Renal cortical epithelial cell (primary cell): ENCODE results near the gene SSBP3. TPM values are rescaled to one million over a fixed set of nuclear protein-coding genes. Genes with fewer than 3 reads are reported as not detected.
A peak's percentile ranks its signal among the peaks of the same experiment; 100 is the strongest.

Experiments
- DNase-seq: peaks from one replicate; pipeline ENCODE4 v3.0.0-alpha.2; 2011; ENCODE audit warnings: low read depth
- total RNA-seq: library from RNA; depleted of rRNA; stranded (reverse); fragments of >200 nt; gene quantifications from 2 replicates; pipeline ENCODE4 v1.2.3, GENCODE V29; 2014

Gene SSBP3
- total RNA-seq, 1 donor from 2014 or later = 9.0 TPM

DNA sequence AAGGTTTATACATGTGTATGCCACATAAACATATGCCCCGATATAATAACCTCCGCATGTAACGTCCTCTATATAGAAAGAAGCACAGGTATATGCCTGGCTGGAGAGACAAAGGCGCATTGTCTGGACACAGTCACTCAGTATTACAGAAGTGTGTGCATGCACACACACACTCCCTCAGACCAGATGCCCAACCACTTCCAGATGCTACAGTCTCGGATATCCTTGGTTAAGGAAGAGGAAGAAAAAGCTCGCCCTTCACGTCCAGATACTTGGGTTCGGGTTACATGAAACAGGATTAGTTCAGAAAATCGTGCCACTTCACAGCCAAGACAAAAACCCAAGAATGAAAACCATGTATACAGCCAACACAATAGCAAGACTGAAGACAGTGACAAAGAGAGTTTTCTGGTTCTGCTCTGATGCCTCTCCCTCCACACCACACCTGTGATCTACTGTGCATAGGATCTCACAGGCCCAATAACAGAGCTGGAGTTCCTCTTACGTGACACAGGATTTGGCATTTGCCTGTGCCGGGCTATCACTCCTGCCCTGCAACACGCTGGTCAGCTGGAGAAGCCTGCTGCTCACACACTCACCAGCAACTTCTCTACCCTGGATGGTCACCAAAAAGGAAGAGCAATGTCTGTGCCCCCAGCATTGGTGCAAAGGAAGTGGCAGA lies 75.0 kb downstream of the SSBP3 start:
- no peak for DNase-seq

DNA sequence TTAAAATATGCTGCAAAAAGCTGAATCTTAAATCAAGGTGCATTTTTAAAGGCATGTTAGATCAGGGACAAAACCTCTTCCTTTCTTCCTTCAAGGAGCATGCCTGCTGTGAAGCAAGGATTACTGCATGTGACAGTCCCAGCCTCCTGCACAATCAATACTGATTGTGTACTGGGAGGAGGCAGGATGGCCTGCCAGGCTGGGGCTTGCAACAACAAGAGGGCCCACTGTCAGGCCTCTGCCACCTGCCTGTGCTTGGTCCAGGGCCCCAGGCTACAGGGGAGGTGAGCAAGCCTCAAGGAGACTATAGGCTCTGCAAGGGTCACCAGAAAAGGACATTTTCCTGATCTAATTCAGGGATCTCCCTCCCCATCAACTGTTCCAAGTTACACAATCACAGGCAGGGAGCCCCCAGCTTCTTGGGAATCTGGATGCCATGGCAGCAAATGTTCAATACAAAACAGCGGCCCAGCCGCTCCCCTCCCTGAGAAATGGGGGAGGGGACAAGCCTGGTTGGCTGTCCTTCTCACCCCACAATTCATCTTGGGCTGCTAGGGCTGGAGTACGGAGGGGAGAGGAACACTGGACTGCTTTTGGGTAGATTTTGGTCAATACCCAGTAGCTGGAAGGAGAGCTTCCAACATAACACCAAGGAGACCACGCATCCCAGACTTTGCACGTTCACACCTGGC lies 76.7 kb downstream of the SSBP3 start:
- no peak for DNase-seq

- peak; percentile 47 for DNase-seq
These were observed 78.0 kb downstream of the SSBP3 start for GRCh38 chr1:54328066-54328636.

DNA sequence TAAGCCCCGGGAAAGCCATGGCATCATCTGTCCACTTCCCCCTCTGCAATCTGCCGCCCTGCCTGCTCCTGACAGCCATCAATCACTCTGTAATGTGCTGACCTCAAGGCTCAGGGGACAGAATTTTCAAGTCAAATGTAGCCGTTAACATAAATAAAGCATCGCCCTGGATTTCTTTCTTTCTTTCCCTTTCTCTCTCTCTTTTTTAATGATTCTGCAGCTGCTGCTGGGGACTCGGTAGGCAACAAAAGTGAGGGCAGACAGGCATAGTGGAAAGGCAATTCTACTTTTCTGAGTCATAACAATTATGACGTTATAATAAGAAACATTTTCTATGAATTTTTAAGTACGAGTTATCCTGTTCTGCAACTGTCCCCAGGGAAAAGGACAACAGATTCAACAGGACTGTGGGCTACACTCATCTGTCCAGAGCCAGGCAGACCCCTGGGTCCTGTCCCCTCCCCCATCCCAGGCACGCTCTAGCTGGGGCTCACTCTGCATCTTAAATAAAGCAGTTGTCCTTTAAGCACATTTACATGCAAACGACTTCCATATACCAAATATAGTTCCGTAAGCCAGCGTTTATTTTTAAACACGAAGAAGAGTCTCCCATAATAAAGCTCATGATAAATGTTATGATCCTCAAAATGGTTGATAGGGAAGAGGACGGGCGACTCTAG lies 78.7 kb downstream of the SSBP3 start:
- no peak for DNase-seq

DNA sequence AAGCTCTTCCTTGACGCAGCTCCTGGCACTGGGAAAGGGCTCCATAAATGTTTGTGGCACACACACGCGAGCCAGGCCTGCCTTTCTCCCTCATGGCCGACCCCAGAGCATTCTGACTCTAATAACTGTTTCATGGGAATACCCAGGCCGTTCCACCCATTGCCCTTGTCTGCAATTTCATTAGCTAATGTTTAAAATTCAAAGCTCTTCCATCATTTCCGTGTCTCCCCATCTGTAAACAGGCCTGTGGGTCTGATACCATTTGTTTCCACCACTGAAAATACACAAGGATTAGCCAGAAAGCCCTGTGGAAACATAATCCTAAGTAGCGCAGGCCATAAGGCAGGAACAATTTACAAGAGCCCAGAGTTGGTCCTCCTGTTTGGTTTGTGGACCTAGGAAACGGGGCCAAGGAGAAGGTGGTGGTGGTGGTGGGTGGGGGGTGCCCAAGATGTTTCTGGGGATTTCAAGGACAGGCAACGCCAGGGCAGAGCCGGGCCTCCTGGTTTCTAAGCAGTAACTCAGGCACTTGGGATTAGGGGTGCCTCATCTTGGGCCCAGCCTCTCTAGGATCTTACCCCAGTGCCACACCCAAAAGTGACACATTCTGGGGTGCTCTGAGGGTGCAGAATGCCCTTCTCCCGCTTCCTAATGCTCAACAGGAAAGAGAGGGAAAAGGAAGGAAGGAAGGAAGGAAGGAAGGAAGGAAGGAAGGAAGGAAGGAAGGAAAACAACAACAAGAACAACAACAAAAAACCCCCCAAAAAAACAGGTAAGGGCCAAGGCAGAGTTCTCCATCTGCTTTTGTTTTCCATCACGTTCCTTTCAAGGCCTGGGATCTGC lies 79.4 kb downstream of the SSBP3 start:
- DNase-seq = no peak

GRCh38 chr1:54325703-54326461 lies 80.3 kb downstream of the SSBP3 start:
- no peak for DNase-seq

DNA sequence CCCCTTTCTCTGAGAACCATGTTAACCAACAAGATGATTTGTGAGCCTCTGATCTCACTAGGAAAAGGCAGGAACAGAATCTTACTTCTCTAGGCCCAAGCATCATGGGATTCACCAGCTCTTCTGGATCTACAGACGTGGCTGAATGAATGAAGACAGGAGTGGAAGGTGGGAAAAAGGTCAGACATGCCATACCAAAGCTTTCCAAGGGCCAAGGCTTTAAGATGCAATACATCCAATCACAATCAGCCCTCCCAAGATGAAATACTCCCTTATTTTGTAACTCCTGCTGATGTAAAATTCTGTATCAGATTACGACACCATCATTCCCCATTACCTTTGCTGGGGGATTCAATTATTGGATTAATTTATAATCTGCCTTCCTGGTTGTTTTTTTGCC lies 80.9 kb downstream of the SSBP3 start:
- DNase-seq = no peak

DNA sequence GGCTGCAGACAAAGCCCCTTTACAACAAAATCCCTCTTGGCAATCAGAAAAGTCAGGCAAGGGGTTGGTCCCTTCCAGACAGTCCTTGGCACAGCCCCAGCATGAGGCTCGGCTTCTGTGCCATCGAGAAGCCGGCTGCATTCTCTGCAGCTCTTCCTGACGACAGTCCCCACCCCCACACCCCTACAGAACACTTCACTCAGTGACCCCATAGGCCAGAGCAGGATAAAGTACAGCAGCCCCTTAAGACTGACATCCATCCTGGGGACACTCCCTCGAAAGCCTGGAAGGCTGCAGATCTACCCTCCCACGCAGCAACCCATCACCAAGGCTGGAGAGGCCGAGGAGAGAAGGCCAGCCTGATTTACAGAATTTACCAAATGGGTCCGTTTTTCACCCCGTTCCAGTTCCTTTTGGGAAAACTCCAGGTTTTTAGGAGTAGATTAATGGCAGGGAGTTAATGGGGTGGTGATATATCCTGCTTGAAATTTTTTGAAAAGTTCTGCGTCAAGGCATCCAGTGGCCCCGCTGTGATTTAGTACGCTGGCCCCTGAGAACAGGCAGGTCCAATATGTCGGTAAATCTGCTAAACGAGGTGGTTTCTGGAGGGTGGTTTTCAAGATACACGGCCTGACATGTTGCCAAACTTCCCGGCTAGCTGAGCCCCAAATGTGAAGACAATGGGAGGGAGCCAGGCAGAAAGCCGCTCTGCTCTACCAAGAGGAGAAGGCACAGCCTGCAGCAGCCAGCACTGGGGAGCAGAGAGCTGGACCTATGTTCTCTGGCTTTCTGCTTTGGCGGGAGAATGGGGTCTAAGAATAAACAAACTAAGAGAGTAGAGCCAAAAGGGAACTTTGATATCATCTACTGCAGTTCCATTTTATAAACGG lies 81.7 kb downstream of the SSBP3 start:
- DNase-seq = no peak

GRCh38 chr1:54323921-54324250 lies 82.3 kb downstream of the SSBP3 start:
- DNase-seq = no peak

GRCh38 chr1:54323324-54323739 lies 82.9 kb downstream of the SSBP3 start:
- DNase-seq = peak; percentile 48

DNA sequence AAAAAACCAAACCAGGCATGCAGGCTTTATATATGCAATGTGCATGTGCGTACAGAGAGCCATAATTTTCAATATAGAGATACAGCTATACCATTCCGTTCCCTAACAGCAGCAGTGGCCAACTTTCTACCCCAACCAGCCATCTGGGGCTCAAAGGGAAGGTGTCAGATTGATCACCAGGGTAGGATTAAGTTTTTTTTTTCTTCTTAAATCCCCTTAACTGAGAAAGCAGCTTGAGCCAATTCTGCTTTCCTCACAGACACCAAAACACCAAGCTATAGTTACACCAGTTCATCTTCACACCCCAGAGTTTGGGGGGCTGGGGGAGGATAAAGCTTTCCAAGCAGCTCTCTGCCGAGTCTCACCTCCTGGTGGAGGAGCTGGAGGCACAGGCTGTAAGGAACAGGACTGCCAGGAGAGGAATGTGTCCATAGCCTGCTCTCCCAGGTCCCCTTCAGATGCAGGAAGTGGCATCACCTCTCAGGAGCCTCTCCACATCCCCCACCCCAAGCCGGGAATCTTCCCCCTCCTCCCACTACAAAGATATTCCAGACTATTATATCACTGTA lies 87.9 kb downstream of the SSBP3 start:
- no peak for DNase-seq

- DNase-seq = no peak
These were observed 89.1 kb downstream of the SSBP3 start for GRCh38 chr1:54317084-54317483.

DNA sequence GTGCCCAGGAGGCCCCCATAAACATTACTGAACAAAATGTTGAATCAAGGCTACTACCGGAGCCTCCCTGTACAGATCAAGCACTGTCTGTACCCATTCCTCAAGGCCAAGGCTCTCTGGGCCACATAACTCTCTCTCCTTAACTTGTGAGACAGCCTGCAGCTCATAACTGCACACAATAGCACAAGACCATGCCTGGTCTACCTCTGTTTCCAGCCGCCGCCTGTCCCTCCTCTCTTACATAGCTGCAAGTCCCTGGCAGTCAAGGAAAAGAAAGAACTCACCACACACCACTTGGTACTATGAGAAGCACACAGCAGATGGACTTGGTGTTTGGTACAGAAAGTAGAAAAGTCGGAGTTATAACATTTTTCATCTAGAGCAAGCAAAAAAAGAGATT lies 91.1 kb downstream of the SSBP3 start:
- DNase-seq = no peak

DNA sequence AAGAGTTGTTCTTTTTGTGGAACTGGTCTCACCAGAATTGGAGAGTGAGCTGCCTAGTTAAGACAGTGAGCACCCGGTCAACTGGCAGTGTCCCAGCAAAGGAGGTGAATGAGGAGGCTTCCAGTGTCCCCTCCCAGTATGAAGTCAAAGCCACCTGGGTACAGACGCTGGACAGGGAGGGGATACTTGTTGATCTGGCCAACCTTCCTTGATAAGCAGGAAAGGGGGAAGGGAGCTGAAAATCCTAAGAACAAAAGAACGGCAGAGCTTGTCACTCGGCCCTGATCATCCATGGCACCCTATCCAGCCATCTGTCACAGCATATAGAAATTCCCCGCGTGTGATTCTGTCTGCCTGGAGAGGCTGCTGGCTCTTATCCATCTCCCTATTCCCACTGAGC lies 91.5 kb downstream of the SSBP3 start:
- no peak for DNase-seq

- peak; percentile 66 for DNase-seq
These were observed 93.3 kb downstream of the SSBP3 start for GRCh38 chr1:54312796-54313316.

DNA sequence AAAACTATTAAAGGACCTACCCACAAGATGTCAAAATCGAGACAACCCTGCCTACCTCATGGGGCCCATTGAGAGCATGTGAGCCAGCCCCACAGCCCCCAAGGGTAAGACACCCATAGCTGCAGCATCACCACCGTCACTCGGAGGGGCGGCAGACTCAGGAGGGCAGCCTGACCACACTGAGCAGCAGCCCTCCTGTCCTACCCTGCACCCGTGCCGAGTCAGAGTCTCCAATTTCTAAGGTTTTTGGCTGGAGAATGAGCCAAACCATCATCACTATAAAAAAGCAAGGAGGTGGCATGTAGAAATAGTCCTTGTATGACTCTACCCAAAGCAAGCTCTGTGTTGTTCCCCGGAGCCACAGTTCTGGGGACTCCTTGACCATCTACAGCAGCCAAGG lies 94.7 kb downstream of the SSBP3 start:
- DNase-seq = no peak

DNA sequence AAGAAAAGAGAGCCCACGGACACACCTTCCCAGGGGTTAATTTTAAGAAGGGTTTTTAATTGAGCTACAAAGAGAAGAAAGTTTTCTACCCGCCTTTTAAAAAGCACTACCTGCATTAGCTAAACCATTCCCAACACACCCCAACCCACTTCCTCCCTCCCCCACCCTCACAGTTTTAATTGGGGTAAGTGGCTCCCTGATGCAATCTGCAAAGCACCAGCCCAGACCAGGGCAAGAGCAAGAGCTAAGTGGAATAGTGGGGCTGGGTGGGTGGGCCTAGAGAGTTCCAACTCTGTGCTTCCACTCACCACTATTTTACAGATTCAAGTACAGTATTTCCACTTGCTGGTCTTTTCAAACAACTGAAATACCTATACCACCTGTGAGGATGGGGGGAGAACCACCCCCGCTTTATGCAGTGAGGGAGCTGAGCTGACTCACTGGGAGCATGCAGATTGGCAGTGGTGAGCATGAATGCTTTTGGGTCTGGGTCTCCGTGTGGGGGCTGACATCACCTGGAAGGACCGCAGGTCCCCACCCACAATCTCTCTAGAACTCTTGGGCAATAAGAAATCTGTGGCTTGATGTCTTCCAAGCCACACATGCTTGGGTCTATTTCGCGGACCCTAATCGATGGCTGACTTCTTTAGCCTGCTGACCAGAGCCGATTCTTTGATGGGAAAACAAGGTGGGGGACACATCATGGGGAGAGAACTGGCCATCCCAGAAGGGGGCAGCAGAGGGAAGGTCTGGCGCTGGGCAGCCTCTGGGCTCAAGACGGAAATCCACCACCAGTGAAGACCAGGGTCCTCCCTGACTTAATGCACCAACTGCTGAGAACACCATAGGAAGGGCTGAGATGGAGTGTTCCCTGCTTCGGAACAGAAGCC lies 95.5 kb downstream of the SSBP3 start:
- no peak for DNase-seq

DNA sequence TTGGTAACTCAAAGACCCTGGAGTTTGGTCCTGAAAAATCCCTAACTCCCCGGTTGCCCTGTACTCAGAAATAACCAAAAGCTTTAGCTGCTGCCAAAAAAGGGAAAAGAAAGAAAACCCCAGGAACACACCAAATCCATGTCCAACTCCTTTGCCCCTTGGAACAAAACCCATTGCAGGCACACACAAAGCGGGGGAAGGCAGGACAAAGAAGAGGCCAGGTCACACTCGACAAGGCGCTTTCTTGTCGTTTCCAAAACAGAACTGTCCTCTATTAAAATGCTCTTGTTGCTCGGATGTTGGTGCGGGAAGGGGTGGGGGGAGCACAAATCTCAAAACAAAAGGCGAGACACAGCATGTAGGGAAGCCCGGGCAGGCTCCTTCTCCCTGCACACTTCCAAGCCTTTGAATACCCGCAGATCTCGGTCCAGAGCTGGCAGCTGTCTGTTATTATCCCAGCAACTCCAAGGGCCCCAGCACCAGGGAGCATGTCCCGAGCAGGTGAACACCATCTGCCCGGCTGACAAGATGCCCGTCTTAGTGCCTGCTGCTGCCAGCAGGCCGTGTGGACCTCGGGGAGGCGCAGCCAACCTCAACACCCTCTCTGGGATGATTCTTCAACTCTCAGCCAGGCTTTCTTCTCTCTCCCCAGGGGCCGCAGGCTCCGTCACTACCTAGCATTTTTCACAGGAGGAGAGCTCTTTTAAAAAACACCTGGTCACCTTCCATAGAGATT lies 96.4 kb downstream of the SSBP3 start:
- DNase-seq = no peak
